Stimulated activated CD8-positive, alpha-beta memory T cell treated with anti-CD3 and anti-CD28 coated beads, Interleukin-15, amount 100 ng/mL, for 4 hours (primary cell): ENCODE results near the gene KLHL7.

Source experiments
- DNase-seq, 2 donors: peaks; one replicate each; pipeline ENCODE4 v3.0.0-alpha.2; 2020; ENCODE audit warnings: low read depth in 2 of 2

Gene KLHL7, protein sequence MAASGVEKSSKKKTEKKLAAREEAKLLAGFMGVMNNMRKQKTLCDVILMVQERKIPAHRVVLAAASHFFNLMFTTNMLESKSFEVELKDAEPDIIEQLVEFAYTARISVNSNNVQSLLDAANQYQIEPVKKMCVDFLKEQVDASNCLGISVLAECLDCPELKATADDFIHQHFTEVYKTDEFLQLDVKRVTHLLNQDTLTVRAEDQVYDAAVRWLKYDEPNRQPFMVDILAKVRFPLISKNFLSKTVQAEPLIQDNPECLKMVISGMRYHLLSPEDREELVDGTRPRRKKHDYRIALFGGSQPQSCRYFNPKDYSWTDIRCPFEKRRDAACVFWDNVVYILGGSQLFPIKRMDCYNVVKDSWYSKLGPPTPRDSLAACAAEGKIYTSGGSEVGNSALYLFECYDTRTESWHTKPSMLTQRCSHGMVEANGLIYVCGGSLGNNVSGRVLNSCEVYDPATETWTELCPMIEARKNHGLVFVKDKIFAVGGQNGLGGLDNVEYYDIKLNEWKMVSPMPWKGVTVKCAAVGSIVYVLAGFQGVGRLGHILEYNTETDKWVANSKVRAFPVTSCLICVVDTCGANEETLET

DNA sequence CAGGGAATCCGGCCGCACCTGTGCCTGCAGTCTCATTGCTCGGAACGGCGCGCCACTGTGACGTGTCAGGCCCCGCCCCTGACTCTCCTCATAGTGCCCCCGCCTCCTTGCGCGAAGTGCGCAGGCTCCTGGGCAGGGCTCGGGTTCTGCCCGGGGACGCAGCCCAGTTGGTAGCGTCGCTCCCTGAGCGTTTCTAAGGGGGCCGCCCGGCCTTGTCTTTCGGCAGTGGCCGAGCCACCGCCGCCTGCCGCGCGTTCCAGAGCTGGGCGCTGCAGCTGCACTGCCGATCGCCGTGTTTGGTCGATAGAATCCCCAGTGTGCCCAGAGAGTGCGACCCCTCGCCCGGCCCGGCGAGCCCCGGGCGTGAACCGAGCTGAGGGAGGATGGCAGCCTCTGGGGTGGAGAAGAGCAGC lies at the start of gene KLHL7:
Gene KLHL7, plus strand, starts transcription at position 142 of the 413 bp plus-strand sequence. Its CDS starts 242 bp downstream, at position 384.
- peak; percentile 91 for DNase-seq

DNA sequence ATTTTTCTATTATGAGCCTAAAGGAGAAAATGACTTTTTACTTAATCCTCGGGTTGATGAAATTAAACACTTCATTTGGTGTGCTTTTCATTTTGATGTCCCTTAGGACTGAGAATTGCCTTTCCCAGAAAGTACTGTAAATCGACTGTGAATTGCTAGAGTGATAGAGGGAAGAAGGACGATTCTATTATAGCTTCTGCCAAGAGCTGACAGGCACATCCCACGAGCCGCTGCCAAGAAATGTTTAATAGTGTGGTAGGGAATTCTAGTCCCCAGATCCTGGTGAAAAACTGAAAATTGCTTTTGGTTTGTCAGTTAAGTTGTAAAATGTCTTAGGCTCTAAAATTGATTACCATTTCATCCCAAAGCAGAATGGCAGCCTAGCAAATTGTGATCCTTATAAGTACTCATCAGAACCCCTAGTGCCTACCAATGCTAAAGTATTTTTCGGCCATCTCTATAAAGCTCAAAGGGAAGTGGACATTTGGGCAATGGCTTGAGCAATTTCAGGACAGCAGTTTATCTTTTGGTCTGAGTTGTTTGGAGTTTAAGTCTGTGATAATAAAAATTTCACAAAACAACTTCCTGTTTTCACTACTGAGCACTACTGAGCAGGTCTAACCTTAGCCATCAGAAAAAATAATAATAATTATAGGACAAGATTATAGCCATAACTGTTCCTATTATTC lies 47.0 kb upstream of the KLHL7 start:
- no peak for DNase-seq

- DNase-seq = no peak
These were observed 44.3 kb upstream of the KLHL7 start for GRCh38 chr7:23061327-23061726.

- DNase-seq = no peak
These were observed 43.1 kb upstream of the KLHL7 start for GRCh38 chr7:23062452-23062851.

GRCh38 chr7:23065974-23066373 lies 39.6 kb upstream of the KLHL7 start:
- DNase-seq = no peak

DNA sequence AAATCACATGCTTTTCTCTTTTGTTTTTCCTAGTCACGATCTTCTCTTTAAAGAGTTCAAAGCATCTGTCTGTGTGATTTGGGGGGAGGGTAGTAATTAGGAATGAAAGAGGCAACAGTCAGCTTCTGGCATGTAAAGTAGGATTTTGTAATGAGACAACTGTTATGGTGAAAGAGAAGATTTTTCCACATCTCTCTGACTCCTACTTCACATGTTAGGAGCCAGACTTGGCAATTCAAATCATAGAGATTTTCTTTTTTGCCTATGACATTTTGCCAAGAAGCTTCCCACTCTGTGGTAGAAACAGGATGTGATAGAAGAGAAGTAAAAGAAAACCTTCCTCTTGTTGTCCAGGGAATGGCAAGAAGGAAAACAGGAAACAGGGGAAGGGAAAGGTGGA lies 38.3 kb upstream of the KLHL7 start:
- DNase-seq = no peak

DNA sequence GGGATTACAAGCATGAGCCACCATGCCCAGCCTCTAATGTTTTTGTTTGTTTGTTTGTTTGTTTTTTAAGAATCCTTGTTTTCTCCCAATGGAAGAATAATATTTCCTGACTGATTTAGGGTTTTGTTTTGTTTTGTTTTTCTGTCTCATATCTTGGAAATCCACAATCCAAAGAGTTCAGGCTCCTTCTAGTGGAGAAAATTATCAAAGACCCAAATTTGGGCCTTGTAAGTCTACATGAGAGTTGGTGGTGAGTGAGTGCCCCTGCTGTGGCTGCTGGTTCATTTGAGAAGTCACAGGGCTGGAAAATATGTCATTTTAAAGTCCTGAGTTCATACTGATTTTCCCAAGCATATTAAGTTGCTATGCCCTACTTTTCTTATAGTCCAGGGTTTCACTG lies 33.5 kb upstream of the KLHL7 start:
- no peak for DNase-seq

DNA sequence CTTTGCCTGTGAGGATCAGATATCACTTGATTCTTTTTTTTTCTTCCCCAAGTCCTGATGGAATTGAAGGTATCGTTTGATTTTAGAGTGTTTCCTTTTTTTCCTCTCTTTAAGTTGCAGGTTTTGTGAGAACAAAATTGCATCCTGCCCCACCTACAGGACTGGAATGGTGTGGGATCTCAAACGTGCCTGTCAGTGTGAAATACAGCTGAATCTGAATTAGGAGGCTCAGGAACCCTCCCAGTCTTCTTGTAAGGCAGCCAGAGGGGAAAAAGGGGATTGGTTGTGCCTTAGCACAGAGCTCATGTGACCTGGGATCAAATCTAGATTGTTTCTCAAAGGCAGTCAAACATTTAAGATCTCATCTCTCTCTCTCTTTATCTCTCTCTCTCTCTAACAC lies 32.7 kb upstream of the KLHL7 start:
- DNase-seq = no peak

DNA sequence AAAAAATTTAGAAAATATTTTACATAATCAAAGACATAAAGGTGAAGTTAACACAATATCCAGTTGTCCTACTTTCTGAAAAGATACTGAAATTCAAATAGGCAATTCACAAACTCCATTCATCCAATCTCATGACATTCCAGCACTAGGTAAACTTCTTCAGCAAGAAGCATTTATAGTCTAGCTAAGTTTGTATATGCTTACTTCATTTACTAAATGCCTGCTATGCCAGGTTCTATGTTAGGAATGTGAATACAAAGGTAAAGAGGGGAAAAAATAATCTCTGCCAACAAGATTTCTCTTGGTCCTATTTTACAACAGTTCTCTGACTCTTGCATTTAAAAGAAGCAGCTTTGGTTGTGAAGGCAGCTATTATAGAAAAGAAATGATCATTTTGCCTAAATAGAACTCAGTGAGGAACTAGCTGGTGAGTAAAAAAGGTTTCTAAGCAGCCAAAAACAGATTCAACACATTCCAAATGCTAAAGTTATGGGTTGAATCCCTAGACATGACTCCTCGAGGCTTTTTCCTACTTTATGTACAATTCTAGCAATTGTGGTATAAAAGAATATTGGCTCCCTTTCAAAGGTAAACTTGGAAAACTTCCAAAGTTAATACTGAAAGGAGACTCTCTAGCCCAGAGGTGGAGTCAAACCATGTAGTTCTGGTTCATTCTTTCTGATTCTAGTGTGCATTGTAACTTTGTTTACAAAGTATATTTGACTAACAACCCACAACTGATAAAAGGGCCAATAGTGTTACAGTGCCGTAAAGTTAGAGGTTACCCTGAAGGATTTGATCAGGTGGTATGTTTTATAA lies 30.9 kb upstream of the KLHL7 start:
- no peak for DNase-seq

DNA sequence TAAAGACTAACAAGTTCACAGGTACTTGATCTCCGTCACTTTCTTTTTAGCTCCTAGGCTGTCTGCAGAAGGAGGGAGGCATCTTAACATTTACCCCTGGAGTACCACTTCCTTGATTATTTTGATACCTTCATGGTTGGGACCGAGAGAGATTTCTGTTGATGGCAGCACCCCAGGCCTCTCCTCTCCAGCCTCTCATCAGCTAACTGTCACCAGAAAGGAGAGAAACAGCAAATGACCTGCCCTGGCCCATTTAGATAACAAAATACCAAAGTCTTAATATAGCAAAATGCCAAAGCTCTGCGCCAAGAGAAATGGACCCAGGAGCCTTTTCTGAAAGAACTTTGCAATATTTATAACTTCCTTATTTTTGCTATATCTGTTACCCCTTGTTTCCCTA lies 30.0 kb upstream of the KLHL7 start:
- no peak for DNase-seq

DNA sequence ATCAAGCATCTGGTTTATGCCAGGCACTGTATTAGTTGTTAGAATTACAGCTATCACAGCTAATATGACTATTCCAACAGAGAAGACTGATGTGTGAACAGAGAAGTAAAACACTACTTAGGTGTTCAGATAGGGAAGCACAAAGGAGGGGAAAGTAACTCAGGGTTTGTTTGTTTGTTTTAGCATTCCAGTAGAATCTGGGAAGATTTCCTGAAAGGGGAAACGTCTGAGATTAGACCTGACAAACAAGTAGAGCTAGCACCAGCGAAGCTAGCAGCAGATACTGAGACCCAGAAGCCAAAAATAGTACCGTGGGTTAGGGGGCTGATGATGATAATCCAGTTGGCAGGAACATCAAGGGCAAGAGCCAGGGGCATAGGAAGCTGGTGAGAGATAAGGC lies 28.8 kb upstream of the KLHL7 start:
- no peak for DNase-seq

DNA sequence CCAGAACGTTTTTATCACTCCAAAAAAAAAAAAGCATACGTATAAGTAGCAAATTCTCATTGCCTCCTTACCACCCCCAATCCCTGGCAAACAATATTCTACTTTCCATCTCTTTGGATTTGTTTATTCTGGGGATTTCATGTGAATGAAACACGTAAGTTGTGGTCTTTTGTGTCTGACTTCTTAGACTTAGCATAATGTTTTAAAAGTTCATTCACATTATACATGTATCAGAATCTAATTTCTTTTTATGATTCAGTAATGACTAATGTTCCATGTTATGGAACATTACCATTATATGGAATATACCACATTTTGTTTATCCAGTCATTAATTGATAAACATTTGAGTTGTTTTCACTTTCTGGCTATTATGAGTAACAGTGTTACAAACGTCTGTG lies 12.5 kb upstream of the KLHL7 start:
- DNase-seq = no peak

GRCh38 chr7:23093546-23093945 lies 12.0 kb upstream of the KLHL7 start:
- no peak for DNase-seq

DNA sequence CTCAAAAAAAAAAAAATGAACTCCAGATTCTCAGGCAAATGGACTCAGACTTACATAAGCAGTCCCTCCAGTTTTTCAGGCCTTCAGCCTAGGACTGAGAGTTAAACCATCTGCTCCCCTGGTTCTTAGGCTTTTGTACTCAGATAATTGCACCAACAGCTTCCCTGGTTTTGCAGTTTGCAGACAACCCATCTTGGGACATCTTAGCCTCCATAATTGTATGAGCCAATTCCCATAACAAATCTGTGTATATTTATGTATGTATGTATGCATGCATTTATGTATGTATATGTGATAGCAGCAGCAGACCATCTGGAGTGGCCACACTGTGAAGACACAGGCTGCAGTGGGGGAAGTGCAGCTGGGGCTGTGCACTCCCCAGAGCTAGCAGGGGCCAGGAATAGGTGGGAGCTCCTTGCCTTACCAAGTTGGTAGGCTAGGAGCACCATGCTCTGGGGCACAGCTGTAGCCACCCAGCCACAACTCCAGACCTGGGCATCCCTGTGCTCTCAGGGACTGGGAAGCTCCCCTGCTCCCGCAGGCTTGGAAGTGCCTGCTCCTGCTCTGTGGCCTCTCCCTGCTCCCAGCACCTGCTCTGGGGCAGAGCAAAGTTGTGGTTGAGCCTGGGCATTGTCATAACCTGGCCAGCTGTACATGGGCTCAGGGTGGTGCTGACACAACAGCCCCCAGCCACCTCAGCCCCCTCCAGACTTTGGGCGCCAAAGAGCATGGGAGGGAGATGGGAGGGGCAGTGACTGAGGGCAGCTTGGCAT lies 8.9 kb upstream of the KLHL7 start:
- no peak for DNase-seq

DNA sequence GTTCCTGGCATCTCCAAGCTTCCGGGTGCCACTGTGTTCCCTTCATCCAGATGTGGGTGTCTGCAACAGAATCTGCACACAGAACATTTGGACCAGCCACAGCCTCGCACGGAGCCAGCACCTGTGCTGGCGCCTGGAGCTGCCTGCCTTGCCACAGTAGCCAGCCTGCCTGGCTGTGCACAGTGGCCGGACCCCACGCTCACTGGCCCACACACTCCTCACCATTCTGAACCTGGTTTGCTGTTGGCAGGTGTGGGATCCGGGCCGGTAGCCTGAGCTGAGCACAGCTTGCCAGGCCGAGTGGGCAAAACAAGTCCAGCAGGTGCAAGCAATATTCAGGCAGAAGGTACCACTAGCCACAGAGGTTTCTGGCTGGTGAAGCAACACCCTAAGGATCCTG lies 7.6 kb upstream of the KLHL7 start:
- no peak for DNase-seq

- no peak for DNase-seq
These were observed 7.1 kb upstream of the KLHL7 start for GRCh38 chr7:23098460-23098859.

- no peak for DNase-seq
These were observed 4.9 kb upstream of the KLHL7 start for GRCh38 chr7:23100697-23101096.

- no peak for DNase-seq
These were observed 420 bp upstream of the KLHL7 start for GRCh38 chr7:23105086-23105643.

DNA sequence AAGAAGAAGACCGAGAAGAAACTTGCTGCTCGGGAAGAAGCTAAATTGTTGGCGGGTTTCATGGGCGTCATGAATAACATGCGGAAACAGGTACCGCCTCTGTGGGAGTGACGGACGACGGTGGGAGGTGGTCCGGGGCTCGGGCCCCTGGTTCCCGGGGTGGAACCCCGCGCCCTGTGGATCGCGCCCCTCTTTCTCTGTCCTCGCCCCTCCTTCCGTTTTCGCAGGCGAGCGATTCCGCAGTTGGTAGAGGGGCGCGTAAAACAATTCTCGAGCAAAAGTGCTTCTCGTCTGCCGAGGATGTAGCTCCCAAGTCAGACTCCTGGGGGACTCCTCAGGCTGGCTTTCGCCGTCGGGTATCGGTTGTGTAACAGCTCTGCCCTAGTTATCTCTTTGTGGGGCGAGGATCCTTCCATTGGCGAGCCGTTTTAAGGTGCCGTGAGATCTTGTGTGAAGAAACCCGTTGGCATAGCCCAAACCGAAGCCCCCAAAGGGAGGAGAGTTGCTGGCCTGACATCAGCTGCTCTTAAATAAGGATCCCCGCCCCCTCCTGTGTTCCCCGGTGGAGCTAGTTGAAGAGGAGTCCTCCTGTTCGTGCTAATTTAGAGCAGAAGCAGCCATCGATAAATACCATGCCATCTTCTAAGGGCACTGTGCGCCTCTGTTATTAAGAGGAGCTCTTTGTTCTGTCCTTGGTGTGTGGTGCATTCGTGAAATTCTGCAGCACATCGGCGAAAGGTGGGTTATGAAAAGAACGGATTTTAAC lies 655 bp downstream of the KLHL7 start:
- peak; percentile 4 to 19 for DNase-seq
